PC-3 (cell line): ENCODE results near the gene DNER. TPM values are rescaled to one million over a fixed set of nuclear protein-coding genes. Genes with fewer than 3 reads are reported as not detected.
A peak's percentile ranks its signal among the peaks of the same experiment; 100 is the strongest.

Source experiments
- ATAC-seq: fragments of 200-7000 bp; cut with Tn5 transposase; 2 replicates; pipeline ENCODE4 v1.9.1; 2020; ENCODE audit warnings: mild to moderate bottlenecking, moderate library complexity
- BruUV-seq: library from RNA; stranded (reverse); fragments of 400-500 nt; replicated peaks from 2 replicates; lab custom pipeline; 2021; lab: Mats Ljungman, UMichigan
- CTCF ChIA-PET: fragments of 300-600 bp; sonication (Branson Sonifier 250); formaldehyde crosslinking; loops from one replicate; lab custom pipeline; 2022; ENCODE audit warnings: antibody characterized with exemption; lab: Charles Lee
- POLR2A ChIA-PET: fragments of 300-600 bp; sonication (Branson Sonifier 250); formaldehyde crosslinking; loops from one replicate; lab custom pipeline; 2022; ENCODE audit warnings: antibody characterized with exemption; ENCODE audit not compliant: unreplicated experiment; lab: Charles Lee
- DNase-seq: peaks from one replicate; pipeline ENCODE4 v3.0.0-alpha.2; 2015
- H2AFZ ChIP-seq: fragments of 300-600 bp; sonication (generic); 2 replicates; pipeline ENCODE4 v1.6.0; 2016; ENCODE audit warnings: antibody characterized with exemption, low read length
- H3F3A ChIP-seq: fragments of 300-600 bp; sonication (generic); one replicate; pipeline ENCODE4 v1.6.0; 2017; ENCODE audit warnings: antibody characterized with exemption, low read length, control low read depth, mild to moderate bottlenecking; ENCODE audit not compliant: unreplicated experiment
- H3K27ac ChIP-seq: fragments of 300-600 bp; sonication (generic); 2 replicates; pipeline ENCODE4 v1.5.1; 2016; ENCODE audit warnings: mild to moderate bottlenecking, low read length
- H3K27me3 ChIP-seq: fragments of 300-600 bp; sonication (generic); 2 replicates; pipeline ENCODE4 v1.6.1; 2016; ENCODE audit warnings: low read length, mixed read lengths
- H3K36me3 ChIP-seq: fragments of 300-600 bp; sonication (generic); 2 replicates; pipeline ENCODE4 v1.6.1; 2016; ENCODE audit warnings: low read depth, mixed run types, low read length, mixed read lengths
- H3K4me1 ChIP-seq: fragments of 300-600 bp; sonication (generic); 2 replicates; pipeline ENCODE4 v1.5.1; 2016; ENCODE audit warnings: low read length; ENCODE audit not compliant: insufficient read depth
- H3K4me2 ChIP-seq: fragments of 300-600 bp; sonication (generic); 2 replicates; pipeline ENCODE4 v1.6.0; 2016; ENCODE audit warnings: low read length
- H3K4me3 ChIP-seq: fragments of 300-600 bp; sonication (generic); 2 replicates; pipeline ENCODE4 v1.5.1; 2016; ENCODE audit warnings: mild to moderate bottlenecking, low read length, mixed read lengths
- H3K79me2 ChIP-seq: fragments of 300-600 bp; sonication (generic); 2 replicates; pipeline ENCODE4 v1.6.1; 2017; ENCODE audit warnings: low read length, mixed read lengths
- H3K9ac ChIP-seq: fragments of 300-600 bp; sonication (generic); 2 replicates; pipeline ENCODE4 v1.6.0; 2016; ENCODE audit warnings: mild to moderate bottlenecking, low read length
- H3K9me2 ChIP-seq: fragments of 300-600 bp; sonication (generic); replicated peaks from 2 replicates; pipeline ENCODE4 v1.6.1; 2016; ENCODE audit warnings: mixed run types, low read length, mixed read lengths
- H3K9me3 ChIP-seq: fragments of 300-600 bp; sonication (generic); 2 replicates; pipeline ENCODE4 v1.6.1; 2016; ENCODE audit warnings: low read length, mixed read lengths
- H4K20me1 ChIP-seq: fragments of 300-600 bp; sonication (generic); 2 replicates; pipeline ENCODE4 v1.6.1; 2016; ENCODE audit warnings: low read length, mixed read lengths
- EZH2 ChIP-seq: fragments of 300-600 bp; sonication (generic); IDR thresholded peaks from one replicate; pipeline ENCODE4 v1.6.1; 2017; ENCODE audit warnings: antibody characterized with exemption, mild to moderate bottlenecking, low read length; ENCODE audit not compliant: unreplicated experiment
- EZH2phosphoT487 ChIP-seq: fragments of 300-600 bp; sonication (generic); IDR thresholded peaks from 2 replicates; pipeline ENCODE4 v1.6.1; 2018; ENCODE audit warnings: mild to moderate bottlenecking, antibody characterized with exemption, low read length, borderline replicate concordance
- intact Hi-C: fragments of 100-400 bp; cut with micrococcal nuclease; formaldehyde crosslinking; loops from 2 replicates; pipeline ENCODE4 v1.9.0; 2023
- total RNA-seq: library from RNA; depleted of rRNA; stranded (reverse); fragments of >200 nt; gene quantifications from 2 replicates; pipeline ENCODE4 v1.2.3, GENCODE V29; 2014
- TF ChIP-seq, protein P1 (sequence below): fragments of 300-600 bp; sonication (generic); conservative IDR thresholded peaks from 2 replicates; pipeline ENCODE4 v1.5.1; 2017; ENCODE audit warnings: antibody characterized with exemption, low read depth, mild to moderate bottlenecking, low read length

Gene DNER
- total RNA-seq, 1 experiment from 2014 or later: 1.1 TPM

DNA sequence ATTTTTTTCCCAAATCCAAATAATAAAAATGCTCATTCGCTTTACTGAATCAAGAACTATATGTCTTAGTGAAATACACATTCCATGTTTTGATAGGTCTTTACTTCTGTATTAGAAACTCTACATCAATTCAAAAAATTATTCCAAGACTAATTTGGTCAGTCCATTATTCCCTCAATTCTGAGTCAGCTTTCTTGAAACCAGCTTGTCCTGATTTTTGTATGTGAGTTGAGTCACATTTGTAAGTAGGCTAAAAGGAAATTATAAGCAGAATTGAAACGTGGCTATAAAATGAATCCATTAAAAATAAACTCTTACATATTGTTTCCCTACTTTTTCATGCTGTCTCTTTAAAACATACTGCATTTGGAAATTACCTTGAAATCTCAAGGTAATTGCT lies 113.0 kb downstream of the DNER start:
- H3K27me3 ChIP-seq: no peaks in the 10 kb centered on the region
- H3F3A ChIP-seq: no peaks in the 10 kb centered on the region
- ChIA-PET CTCF (interaction anchor here (0.7 kb wide), 1 partner anchor 112 kb away, joined by 4 read pairs; no protein-coding TSS in a partner anchor), POLR2A (no interaction called here)
- H3K4me2 ChIP-seq: peak overlapping the region; percentile 81
- ATAC-seq (peak; percentile 56; the same call in 1 of the 2 replicates), DNase-seq (peak; percentile 78)
- TF ChIP-seq EZH2 (no peak), EZH2phosphoT487 (no peak)
- TF ChIP-seq, protein P1, sequence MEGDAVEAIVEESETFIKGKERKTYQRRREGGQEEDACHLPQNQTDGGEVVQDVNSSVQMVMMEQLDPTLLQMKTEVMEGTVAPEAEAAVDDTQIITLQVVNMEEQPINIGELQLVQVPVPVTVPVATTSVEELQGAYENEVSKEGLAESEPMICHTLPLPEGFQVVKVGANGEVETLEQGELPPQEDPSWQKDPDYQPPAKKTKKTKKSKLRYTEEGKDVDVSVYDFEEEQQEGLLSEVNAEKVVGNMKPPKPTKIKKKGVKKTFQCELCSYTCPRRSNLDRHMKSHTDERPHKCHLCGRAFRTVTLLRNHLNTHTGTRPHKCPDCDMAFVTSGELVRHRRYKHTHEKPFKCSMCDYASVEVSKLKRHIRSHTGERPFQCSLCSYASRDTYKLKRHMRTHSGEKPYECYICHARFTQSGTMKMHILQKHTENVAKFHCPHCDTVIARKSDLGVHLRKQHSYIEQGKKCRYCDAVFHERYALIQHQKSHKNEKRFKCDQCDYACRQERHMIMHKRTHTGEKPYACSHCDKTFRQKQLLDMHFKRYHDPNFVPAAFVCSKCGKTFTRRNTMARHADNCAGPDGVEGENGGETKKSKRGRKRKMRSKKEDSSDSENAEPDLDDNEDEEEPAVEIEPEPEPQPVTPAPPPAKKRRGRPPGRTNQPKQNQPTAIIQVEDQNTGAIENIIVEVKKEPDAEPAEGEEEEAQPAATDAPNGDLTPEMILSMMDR: no peak
- no TSS peak for BruUV-seq
- H3K4me1 ChIP-seq: peaks cover 35% of the 10 kb centered on the region
- H3K36me3 ChIP-seq: no peaks in the 10 kb centered on the region
- peak overlapping the region; percentile 49 for H3K4me3 ChIP-seq
- H3K9me3 ChIP-seq: no peaks in the 10 kb centered on the region
- H4K20me1 ChIP-seq: no peaks in the 10 kb centered on the region
- peak overlapping the region; percentile 24; the same call in 1 of the 2 replicates for H2AFZ ChIP-seq
- intact Hi-C loops: no loop called here
- H3K9me2 ChIP-seq: no peaks in the 10 kb centered on the region
- H3K9ac ChIP-seq: peak overlapping the region; percentile 10; the same call in 1 of the 2 replicates
- peak overlapping the region; percentile 78 for H3K27ac ChIP-seq
- no peaks in the 10 kb centered on the region for H3K79me2 ChIP-seq

DNA sequence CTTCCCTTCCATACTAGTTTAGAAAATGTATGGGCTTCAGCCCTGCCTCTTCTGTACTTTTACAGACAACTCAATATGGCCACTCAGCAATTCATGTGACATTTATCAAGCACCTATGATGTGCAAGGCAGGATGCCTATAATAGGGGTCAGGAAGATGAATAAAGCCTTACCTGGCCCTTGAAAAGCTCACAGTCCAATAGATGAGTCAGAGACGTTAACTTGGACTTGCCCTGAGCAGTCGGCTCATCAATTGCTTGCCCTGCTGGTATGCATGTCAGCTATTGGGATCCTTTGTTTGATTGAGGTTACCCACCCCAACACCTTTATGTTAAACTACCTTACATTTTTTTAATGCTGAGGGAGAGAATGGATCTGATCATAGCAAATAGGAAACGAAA lies 116.1 kb downstream of the DNER start:
- Histone ChIP-seq H3K4me1 (peaks cover 35% of the 10 kb centered on the region), H3K27me3 (no peaks in the 10 kb centered on the region), H3K79me2 (no peaks in the 10 kb centered on the region), H3K27ac (no peak overlapping the region), H4K20me1 (no peaks in the 10 kb centered on the region), H3F3A (no peaks in the 10 kb centered on the region), H3K9me2 (no peaks in the 10 kb centered on the region), H3K9ac (no peak overlapping the region), H2AFZ (no peak overlapping the region), H3K9me3 (no peaks in the 10 kb centered on the region), H3K36me3 (no peaks in the 10 kb centered on the region), H3K4me3 (no peak overlapping the region), H3K4me2 (no peak overlapping the region)
- ChIA-PET CTCF (no interaction called here), POLR2A (no interaction called here)
- ATAC-seq: peak; percentile 40; the same call in 1 of the 2 replicates
- TF ChIP-seq EZH2: no peak
- TF ChIP-seq, protein P1: no peak
- TF ChIP-seq EZH2phosphoT487: no peak
- intact Hi-C loops: no loop called here
- peak; percentile 63 for DNase-seq
- no TSS peak for BruUV-seq

DNA sequence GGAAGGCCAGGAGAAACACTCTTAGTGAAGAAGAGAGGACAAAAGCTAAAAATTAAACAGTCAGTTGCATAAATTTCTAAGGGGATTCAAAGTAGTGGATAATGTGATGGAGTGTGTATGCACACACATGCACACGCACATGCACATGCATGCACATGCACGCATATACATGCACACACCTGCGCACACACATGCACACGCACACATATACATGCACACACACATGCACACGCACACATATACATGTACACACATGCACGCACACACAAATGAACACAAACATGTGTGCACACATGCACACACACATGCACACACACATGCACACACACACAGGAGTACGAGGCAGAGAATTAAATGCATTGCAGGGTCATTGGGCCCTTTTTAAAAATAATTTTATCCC lies 117.6 kb downstream of the DNER start:
- H3K4me1 ChIP-seq: peaks cover 24% of the 10 kb centered on the region
- H3K9me2 ChIP-seq: no peaks in the 10 kb centered on the region
- H3K4me2 ChIP-seq: no peak overlapping the region
- H2AFZ ChIP-seq: no peak overlapping the region
- no peak overlapping the region for H3K4me3 ChIP-seq
- H3F3A ChIP-seq: no peaks in the 10 kb centered on the region
- BruUV-seq: no TSS peak
- H3K27ac ChIP-seq: no peak overlapping the region
- POLR2A ChIA-PET: no interaction called here
- H4K20me1 ChIP-seq: no peaks in the 10 kb centered on the region
- DNase-seq (no peak), ATAC-seq (no peak)
- TF ChIP-seq EZH2phosphoT487: no peak
- TF ChIP-seq EZH2: no peak
- H3K9ac ChIP-seq: no peak overlapping the region
- no peaks in the 10 kb centered on the region for H3K79me2 ChIP-seq
- H3K27me3 ChIP-seq: no peaks in the 10 kb centered on the region
- H3K9me3 ChIP-seq: no peaks in the 10 kb centered on the region
- intact Hi-C loops: no loop called here
- CTCF ChIA-PET: no interaction called here
- H3K36me3 ChIP-seq: no peaks in the 10 kb centered on the region
